ENCODE data around the gene YIPF6.
"Not testable (repeated sequence)": the region's sequence is repeated elsewhere in the genome, so short reads cannot be mapped to it uniquely, and the experiment has no call there.

Gene YIPF6

GRCh38 chrX:68498508-68499379 is at the start of gene YIPF6:
TSS of gene YIPF6 (plus strand) at chrX:68499051. CDS start at chrX:68499067, 16 bp downstream.
- DNase-seq: peak; percentile 89

- DNase-seq: no peak
These were observed 47.1 kb upstream of the YIPF6 start for GRCh38 chrX:68451720-68452119.

- DNase-seq: no peak
These were observed 44.2 kb upstream of the YIPF6 start for GRCh38 chrX:68454476-68455150.

GRCh38 chrX:68455151-68455510 is 43.7 kb upstream of the YIPF6 start:
- no peak for DNase-seq

GRCh38 chrX:68461093-68461492 is 37.8 kb upstream of the YIPF6 start:
- DNase-seq: no peak

- DNase-seq: no peak
These were observed 37.3 kb upstream of the YIPF6 start for GRCh38 chrX:68461576-68461975.

GRCh38 chrX:68462197-68462596 is 36.7 kb upstream of the YIPF6 start:
- DNase-seq: no peak

- peak; percentile 24 for DNase-seq
These were observed 36.2 kb upstream of the YIPF6 start for GRCh38 chrX:68462653-68463052.

- no peak for DNase-seq
These were observed 35.0 kb upstream of the YIPF6 start for GRCh38 chrX:68463880-68464279.

- DNase-seq: no peak
These were observed 34.1 kb upstream of the YIPF6 start for GRCh38 chrX:68464796-68465195.

GRCh38 chrX:68480969-68481368 is 17.9 kb upstream of the YIPF6 start:
- DNase-seq: no peak

GRCh38 chrX:68486198-68486597 is 12.7 kb upstream of the YIPF6 start:
- not testable (repeated sequence) for DNase-seq

- DNase-seq: no peak
These were observed 11.6 kb upstream of the YIPF6 start for GRCh38 chrX:68487254-68487653.

- DNase-seq: no peak
These were observed 10.9 kb upstream of the YIPF6 start for GRCh38 chrX:68487924-68488323.

GRCh38 chrX:68488657-68489056 is 10.2 kb upstream of the YIPF6 start:
- no peak for DNase-seq

- DNase-seq: no peak
These were observed 8.2 kb upstream of the YIPF6 start for GRCh38 chrX:68490644-68491043.

GRCh38 chrX:68492583-68492982 is 6.3 kb upstream of the YIPF6 start:
- no peak for DNase-seq

GRCh38 chrX:68493776-68494175 is 5.1 kb upstream of the YIPF6 start:
- not testable (repeated sequence) for DNase-seq

- no peak for DNase-seq
These were observed 775 bp upstream of the YIPF6 start for GRCh38 chrX:68498044-68498507.

GRCh38 chrX:68499543-68500504 is 973 bp downstream of the YIPF6 start:
- no peak for DNase-seq

GRCh38 chrX:68503836-68504636 is 5.2 kb downstream of the YIPF6 start:
- DNase-seq: no peak

- no peak for DNase-seq
These were observed 7.8 kb downstream of the YIPF6 start for GRCh38 chrX:68506649-68507048.

Measured in femur (tissue), 1 donor.